HG02623 (cell line): ENCODE results near the gene EIF2D.
"Not testable (repeated sequence)": the region's sequence is repeated elsewhere in the genome, so short reads cannot be mapped to it uniquely, and the experiment has no call there.

Source experiments
- ATAC-seq: cut with Tn5 transposase; IDR thresholded peaks from one replicate; pipeline ENCODE4 v1.9.1; 2021; ENCODE audit warnings: moderate library complexity; ENCODE audit not compliant: unreplicated experiment

Gene EIF2D, protein sequence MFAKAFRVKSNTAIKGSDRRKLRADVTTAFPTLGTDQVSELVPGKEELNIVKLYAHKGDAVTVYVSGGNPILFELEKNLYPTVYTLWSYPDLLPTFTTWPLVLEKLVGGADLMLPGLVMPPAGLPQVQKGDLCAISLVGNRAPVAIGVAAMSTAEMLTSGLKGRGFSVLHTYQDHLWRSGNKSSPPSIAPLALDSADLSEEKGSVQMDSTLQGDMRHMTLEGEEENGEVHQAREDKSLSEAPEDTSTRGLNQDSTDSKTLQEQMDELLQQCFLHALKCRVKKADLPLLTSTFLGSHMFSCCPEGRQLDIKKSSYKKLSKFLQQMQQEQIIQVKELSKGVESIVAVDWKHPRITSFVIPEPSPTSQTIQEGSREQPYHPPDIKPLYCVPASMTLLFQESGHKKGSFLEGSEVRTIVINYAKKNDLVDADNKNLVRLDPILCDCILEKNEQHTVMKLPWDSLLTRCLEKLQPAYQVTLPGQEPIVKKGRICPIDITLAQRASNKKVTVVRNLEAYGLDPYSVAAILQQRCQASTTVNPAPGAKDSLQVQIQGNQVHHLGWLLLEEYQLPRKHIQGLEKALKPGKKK

DNA sequence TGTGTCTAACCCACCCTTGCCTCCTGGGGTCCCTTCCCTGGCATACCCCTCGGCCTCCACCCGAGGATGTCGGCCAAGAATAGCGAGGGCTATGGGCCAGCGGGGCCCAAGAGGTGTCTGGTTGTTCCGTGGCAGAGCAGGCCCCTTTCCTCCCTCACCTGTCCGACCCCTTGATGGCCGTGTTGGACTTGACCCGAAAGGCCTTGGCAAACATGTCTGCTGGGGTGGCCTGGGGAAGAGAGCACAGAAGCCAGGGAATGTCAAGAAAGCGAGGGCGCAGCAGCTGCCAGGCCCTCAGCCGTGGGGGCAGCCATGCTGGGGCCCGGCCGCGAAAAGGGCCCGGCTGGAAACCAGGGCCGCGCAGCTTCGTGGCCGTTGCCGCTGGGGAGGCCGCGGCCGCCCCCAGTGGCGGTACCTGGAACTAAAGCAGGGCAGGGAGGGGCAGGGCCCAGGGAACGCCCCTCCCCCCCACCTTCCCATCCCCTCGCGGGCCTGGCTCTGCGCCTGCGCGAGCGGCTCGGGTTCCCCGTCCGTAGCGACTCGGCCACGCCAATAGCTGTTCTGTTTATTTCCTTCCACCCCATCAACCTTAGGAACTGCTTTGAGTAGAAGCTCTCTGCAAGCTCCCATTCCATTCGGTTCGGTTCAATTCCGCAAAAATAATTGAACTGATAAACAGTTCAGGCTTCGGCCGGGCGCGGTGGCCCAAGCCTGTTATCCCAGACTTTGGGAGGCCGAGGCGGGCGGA, at the start of gene EIF2D:
Gene EIF2D (minus strand): TSS at position 337 of the 748 bp plus-strand sequence. CDS start 123 bp downstream, at position 214.
- ATAC-seq = peak; percentile 85

DNA sequence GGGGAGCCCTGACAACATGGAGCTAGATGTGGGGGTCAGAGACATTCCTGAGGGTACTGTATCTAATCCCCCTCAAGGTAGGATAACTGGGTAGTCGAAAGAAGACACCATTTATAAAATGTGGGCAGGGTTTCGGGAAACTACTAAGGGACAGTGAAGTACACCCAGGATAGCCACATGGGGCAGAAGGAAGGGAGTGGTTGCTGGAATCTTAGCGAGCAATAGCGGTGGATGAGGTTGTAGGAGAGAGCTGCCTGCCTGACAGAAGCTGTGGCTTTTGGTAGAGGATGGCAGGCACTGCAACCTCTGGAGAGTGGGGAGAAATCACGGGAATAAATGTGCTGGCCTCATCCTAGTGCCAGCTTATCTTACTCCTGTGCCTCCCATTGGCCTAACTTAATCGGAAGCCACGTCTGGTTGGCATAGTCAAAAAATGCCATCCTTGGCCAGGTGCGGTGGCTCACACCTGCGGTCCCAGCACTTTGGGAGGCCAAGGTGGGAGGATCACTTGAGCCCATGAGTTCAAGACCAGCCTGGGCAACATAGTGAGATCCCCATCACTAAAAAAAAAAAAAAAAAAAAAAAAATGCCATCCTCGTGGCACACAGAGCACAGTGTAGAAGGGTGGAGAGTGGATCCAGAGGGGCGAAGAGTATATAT, 49.0 kb upstream of the EIF2D start:
- no peak for ATAC-seq

DNA sequence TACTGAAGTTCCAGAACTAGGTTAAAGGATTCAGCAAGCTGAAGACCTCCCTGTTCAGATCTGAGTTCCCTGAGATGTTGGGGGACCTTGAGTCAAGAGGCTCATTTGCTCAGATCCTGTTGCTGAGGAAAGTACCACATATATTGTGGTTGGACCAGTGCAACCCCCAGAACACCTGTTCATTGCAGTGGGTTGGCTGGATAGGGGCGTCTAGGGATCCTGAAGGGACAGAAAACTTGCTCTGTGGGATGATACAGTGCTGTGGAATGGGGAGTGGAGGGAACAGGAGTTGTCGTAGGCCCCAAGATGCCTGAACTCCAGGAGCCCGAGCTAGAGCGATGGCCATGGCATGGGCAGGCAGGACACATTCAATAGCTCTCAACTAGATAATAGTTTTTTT, 47.9 kb upstream of the EIF2D start:
- ATAC-seq = no peak

DNA sequence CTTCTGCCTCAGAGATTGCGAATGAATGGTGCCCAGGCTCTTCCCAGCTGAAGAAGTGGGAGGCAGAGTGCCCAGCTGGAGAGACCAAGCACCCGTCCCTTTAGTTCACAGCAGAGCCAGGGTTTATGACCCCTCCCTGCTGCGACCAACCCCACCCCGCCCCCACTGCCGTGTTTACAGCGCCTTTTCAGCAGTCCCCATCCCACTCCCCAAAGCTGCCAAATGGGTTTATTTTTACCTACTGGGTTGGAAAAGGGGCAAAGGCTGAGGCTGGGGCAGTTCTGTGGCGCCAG, 46.7 kb upstream of the EIF2D start:
- no peak for ATAC-seq

DNA sequence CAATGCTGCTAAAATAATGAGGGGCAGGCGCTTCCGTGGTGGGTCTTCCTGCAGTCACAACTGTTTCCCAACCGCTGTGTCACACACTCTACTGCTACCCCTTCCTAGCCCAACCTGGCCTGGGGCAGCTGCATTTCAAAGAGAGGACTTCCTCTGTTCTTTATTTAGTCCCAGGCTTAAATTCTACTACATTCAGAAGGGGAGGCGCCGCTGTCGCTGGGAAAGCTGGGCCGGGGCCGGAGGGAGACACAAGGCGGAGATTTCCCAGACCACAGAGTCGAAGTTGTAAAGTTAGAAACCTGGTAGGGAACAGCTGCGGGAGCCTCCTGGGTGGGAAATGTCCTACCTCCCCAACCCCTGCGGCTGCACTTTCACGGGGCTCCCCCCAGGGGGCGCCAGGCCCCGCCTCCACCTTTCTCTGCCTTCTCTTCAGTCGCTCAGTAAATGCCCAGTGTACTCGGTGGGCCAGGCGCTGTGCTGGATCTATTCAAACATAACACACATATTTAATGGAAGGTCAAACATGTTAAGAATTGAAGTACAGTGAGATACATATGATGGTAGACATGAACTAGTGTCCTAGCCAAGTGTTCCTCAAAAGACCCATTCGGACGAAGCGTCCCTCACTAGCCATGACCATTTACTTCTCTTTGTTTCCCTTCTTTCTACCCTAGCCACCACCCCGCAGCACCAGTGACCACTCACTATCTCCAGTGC, 46.2 kb upstream of the EIF2D start:
- ATAC-seq = no peak

DNA sequence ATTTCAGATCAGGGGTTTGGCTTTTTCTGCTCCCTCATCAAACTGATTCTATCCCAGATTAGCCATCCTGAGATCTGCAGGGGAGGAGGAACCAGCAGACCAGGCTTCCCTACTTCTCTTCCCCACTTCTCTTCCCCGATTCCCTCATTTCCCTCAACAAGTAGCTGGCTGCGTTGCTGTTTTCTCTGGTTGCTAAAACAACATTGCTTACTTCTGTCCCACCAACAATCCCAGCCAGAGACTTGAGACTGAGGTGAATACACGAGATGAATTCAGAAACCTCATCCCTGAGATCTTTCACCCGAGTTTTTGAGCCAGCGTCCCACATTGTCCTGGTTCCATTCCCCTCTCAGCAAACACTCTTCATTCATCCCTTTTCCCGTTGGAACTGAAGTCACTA, 45.5 kb upstream of the EIF2D start:
- ATAC-seq = no peak

DNA sequence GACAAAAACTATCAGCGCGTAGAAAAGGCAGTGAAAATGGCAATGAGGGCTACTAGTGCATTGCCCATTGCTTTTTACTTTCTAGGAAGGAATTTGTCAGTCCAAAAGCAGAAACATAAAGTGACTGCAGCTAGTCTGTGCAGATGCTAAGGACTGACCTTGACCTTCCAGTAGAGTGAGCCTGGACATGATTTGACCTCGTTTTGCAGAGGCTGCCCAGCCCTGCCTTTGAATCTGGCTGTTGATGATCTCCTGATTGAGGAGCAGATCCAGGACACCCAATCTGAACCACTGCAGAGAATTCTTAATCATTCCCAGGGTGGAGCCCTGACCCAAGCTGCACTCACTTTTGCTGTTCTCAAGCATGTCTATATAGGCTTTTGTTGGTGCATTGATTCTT, 44.7 kb upstream of the EIF2D start:
- ATAC-seq = no peak

DNA sequence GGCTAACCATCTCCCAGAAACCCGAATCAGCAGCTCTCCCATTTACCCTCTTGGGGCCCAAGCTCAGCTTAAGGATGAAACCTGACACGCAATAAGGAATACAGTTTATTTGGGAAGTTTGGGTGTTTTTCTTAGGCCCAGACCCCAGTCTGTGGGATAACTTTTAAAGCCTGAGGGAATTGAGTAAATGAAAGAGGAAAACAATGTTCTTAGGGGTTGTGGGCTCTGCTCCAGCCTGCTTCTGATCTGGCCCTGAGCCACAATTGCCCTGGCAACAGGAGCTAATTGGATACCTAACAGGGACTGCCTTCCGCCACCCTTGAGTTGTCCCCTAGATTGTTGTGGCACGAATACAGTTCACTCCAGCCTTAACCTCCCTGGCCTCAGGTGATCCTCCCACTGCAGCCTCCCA, 43.2 kb upstream of the EIF2D start:
- ATAC-seq = no peak

DNA sequence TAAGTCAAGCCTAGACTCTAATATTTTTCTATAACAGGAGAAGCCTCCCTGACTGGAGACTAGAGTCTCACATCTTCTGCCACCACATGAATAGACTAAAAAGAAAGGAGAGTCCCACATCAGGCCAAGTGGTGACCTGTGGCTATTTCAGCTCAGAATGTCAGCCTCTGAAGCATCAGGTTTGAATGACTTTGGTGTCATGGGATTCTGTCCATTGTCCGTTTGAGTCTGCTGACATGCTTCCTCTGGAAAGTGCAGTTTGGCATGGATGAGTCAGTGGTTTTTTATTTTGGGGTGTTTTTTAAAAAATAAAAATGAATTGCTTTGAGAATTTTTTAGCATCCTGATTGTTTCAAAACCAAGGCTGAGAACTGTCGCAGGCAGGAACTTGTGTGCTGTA, 42.6 kb upstream of the EIF2D start:
- no peak for ATAC-seq

DNA sequence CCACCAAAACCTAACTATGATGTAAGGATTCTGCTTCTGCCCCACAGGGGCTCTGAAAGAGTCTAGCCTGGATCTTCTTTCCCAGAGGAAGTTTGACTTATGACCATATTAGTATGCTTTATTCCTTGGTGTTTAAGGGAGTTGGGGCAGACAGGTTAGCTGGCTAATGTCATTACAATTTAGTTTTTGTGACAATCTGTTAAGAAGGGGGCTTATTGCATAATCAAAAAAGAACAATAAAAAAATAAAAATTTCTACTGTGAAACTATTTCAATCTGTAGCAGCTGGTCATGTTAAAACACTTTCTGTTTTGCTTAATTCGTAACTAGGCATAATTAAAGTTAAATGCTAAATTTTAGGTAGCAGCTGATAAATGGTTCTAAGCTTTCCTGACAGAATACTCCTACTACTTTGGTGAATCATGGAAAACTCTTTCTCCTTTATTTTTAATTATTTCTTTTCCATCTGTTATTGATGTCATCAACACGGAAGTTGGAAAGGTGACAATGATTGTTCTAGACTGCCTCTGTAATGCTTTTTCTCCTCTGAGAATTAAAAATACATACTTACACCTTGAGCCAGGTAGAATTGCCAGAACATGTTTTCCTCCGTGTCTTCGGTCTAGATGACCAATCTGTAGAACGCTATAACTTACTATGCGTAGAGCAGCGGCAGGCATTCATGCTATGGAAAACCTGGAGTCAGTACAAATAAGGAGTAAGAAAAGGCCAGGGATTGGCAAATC, 41.6 kb upstream of the EIF2D start:
- no peak for ATAC-seq

DNA sequence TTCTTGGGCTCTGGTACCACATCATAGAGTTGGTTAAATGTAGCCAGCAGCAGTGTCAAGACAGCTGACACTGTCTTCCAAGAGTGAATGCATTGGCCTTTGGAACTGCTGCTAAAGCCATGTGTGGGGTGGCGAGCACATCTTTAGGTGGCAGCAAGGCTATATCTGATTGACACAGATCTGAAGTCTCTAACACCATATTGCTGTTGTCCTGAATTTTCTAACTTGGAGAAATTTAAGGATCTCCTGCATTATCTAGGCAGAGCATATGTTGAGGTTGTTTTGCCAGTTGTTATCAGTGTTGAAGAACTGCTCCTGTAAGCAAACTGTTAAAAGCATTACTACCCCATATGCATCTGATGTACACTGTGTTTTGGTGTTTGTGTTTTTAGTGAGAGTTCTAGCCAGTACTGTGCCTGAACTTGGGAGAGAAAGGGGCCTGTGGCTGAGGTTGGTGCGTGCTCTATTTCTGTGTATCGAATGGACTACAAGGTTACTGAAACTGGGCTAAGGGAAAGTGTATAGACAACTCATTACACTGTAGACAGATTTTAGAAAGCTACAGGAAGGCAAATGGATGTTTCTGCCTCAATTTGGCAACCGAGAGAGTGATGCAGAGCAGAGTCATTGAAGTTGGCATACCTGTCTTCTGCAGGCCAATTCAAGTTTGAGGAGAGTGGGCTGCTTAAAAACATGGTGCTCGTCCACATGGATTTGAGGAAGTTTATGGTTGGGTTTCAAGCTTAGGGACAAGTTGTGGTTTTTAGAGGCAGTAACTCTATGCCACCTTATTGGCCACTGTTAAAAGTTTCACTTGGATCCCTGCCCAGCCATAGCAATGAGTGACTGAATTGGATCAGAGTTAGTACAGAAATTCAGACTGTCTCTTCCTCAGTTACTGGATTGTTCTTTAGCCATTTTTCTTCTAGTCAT, 40.0 kb upstream of the EIF2D start:
- ATAC-seq = no peak

DNA sequence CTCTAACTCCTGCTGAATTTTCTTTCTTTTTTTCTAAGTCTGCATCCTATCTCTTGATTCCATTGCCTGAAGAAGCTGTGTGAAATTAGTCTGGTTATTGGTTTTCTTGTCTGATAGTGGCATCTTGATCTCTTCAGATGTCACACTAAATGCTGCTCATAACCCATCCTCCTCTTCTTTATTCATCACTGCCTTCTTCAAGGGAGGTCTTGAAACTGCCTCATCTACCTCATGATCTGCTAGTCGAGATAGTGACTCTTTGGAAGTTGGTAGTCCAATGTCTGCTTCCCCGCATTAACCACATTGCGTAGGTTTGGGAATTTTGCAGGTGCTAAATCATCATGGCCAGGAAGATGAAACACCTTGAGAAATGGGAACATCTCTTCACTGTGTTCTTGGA, 38.7 kb upstream of the EIF2D start:
- ATAC-seq = no peak

DNA sequence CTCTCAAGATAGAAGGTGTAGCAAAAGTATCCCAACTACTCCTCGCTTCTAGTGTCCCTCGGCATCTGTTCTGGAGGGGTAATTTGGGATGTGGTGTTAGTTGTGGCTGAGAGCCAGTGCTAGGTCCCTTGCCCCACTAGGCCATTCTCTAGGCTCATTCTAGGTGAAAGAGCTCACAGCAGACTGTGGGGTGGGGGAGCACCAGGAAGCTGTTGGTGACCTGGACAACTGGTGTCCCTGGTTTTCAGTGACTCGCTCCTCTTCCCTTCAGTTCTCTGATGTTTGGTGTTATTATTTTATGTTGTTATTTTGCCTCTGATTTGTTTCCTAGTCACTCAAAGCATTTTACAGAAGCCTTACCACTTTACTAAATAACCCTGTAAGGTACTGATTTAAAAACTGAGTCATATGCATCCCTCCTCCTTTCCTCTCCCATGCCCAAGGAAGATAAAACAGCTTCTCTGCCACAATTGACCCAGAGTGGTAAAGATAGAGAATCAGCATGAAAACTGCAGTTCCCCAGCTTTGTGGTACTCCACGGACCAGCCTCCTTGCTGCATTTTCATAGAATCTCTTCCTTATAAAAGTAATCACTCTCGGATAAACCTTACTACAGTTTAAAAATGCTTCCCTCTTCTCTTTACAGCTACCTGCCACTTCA, 37.1 kb upstream of the EIF2D start:
- ATAC-seq = no peak

DNA sequence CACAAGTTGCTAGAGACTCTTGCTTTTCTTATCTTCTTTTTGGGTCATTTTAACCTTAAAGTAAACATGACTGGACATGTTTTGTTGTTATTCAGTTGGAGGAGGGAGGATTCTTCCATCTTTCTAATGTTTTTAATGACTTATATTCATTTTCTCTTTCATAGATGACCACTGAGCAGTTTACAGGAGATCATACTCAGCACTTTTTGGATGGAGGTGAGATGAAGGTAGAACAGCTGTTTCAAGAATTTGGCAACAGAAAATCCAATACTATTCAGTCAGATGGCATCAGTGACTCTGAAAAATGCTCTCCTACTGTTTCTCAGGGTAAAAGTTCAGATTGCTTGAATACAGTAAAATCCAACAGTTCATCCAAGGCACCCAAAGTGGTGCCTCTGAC, 35.0 kb upstream of the EIF2D start:
- no peak for ATAC-seq

DNA sequence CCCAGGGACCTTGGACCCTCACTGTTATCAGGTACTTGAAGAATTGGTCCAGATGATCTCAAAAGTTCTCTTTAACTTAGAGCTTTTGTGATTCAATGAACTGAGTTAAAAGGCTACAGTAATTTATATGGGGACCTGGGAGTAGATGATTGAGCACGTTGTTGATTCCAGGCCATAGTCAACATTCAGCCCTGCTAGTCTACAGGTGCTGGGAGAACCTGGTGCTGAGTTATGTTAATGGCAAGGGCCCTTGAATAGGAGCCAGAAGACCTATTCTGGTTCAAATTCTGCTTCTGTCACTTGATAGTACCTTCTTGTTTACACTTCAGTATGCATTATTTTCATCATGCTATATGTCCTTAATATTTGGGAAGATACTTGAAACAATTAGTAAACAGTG, 34.2 kb upstream of the EIF2D start:
- no peak for ATAC-seq

DNA sequence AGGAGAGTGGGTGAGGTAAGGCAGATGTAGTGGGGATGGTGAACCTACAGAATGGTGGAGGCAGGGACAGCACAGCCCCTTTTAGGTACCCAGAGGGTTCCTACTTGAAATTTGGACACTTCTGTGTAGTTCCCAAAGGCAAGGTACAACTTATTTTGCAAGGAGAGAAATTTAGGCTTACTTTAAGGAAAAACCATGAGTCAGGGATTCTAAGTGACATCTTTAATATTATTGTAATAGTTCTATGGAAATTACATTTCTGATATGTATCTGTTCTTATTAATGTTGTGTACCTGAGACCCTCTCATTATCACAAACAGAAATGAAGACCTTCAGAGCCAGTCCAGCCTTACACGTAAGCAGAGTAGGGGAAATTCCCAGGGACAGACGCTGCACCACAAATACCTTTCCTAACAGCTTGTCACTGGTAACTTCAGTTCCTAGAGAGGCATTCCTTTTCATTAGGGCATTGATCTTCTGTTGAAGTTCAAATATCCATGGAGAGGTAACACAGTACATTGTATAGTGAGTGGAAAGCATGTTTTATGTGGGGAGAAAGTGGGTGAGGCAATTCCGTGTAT, 30.9 kb upstream of the EIF2D start:
- no peak for ATAC-seq

DNA sequence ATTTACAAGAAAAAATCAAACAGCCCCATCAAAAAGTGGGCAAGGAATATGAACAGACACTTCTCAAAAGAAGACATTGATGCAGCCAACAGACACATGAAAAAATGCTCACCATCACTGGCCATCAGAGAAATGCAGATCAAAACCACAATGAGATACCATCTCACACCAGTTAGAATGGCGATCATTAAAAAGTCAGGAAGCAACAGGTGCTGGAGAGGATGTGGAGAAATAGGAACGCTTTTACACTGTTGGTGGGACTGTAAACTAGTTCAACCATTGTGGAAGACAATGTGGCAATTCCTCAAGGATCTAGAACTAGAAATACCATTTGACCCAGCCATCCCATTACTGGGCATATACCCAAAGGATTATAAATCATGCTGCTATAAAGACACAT, 29.8 kb upstream of the EIF2D start:
- ATAC-seq = not testable (repeated sequence)

DNA sequence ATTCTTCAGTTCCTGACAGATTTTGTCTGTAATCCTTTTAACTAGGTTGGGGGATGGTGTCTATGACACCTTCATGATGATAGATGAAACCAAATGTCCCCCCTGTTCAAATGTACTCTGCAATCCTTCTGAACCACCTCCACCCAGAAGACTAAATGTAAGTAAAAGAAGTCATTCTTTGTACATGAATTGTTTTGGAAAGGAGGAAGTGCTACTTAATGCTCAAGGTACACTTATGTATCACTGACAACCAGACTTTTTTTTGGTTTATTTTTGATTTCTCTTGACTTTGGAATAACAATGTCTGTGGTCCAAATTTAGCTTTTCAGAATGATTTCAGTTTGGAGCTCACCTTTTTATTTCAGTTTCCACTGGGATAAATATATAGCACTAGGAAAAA, 25.3 kb upstream of the EIF2D start:
- no peak for ATAC-seq
